Activated naive CD4-positive, alpha-beta T cell treated with anti-CD3 and anti-CD28 coated beads, Interleukin-2, amount 10 ng/mL, durations not matched to agents 7 days and 5 days (primary cell): Measurements from ENCODE around the gene ATP2B1.
"Not testable (repeated sequence)": the region's sequence is repeated elsewhere in the genome, so short reads cannot be mapped to it uniquely, and the experiment has no call there.

Experiments
- CTCF ChIA-PET: fragments of 350-600 bp; sonication (Branson Sonifier 250); formaldehyde crosslinking; loops from one replicate; lab custom pipeline; 2021; ENCODE audit warnings: antibody characterized with exemption; lab: Charles Lee
- DNase-seq: peaks from one replicate; pipeline ENCODE4 v3.0.0-alpha.2; 2020
- H3K27ac Mint-ChIP-seq: one replicate; pipeline ENCODE4 v1.8.0; 2021; ENCODE audit warnings: mild to moderate bottlenecking, moderate library complexity, mixed read lengths
- H3K27me3 Mint-ChIP-seq: one replicate; pipeline ENCODE4 v1.8.0; 2021; ENCODE audit warnings: mild to moderate bottlenecking, mixed read lengths
- H3K36me3 Mint-ChIP-seq: one replicate; pipeline ENCODE4 v1.8.0; 2021; ENCODE audit warnings: mixed read lengths
- H3K4me1 Mint-ChIP-seq: one replicate; pipeline ENCODE4 v1.8.0; 2021; ENCODE audit warnings: mixed read lengths
- H3K4me3 Mint-ChIP-seq: one replicate; pipeline ENCODE4 v1.8.0; 2021; ENCODE audit warnings: mild to moderate bottlenecking, moderate library complexity, mixed read lengths
- H3K9me3 Mint-ChIP-seq: one replicate; pipeline ENCODE4 v1.8.0; 2021; ENCODE audit warnings: mixed read lengths

The ATP2B1 gene

DNA sequence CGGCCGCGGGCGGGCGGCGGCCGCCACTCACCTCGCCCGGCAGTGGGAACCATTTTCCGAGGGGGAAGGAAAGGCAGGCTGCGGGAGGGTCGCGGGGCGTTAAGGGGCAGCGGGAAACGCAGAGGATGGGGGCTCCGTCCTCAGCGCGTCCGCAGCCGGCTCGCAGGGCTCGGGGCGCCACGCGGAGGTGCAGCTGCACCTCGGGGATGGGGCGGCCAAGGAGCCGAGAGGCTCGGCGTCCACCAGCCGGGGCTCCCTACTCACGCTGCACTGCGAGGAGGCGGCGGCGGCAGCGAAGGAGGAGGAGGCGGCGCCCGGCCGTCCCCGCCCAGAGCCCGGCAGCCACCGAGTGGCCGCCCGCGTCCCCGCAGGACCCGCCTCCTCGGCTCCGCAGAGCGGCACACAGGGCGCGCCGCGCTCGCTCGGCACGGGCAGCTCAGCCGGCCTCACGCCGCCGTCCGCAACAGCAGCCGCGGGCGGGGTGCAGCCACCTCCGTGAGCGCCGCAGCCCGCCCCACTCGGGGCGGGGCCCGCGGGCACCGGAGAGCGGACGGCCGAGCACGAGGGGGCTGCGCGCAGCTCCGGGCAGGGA, at the start of gene ATP2B1:
ATP2B1 (minus strand) TSS at position 274 of the 592 bp plus-strand sequence. CDS start 52,952 bp downstream, outside the sequence.
- peaks cover 26% of the 10 kb centered on the region for H3K27me3 Mint-ChIP-seq
- peaks cover 23% of the 10 kb centered on the region for H3K4me1 Mint-ChIP-seq
- no peaks in the 10 kb centered on the region for H3K9me3 Mint-ChIP-seq
- peak; percentile 86 for DNase-seq
- CTCF ChIA-PET = interaction anchor here (0.8 to 1.2 kb wide), 3 partner anchors 147 to 394 kb away, joined by 3 to 4 read pairs (median 4); partner anchors contain the start of gene GALNT4
- no peaks in the 10 kb centered on the region for H3K36me3 Mint-ChIP-seq
- H3K27ac Mint-ChIP-seq = peak within 1 kb of the TSS; percentile 92
- peak within 1 kb of the TSS; percentile 86 for H3K4me3 Mint-ChIP-seq

DNA sequence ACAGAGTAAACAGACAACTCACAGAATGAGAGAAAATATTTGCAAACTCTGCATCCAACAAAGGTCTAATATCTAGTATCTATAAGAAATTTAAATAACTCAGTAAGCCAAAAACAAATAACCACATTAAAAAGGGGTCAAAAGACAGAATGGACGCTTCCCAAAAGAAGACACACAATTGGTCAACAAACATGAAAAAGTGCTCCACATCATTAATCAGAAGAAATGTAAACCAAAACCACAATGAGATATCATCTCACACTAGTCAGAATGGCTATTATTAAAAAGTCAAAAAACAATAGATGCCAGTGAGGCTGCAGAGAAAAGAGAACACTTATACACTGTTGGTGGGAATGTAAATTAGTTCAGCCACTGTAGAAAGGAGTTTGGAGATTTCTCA, 49.3 kb upstream of the ATP2B1 start:
- H3K27me3 Mint-ChIP-seq, H3K27ac Mint-ChIP-seq, H3K4me3 Mint-ChIP-seq, H3K9me3 Mint-ChIP-seq, CTCF ChIA-PET, H3K36me3 Mint-ChIP-seq, DNase-seq: not testable (repeated sequence)
- H3K4me1 Mint-ChIP-seq = peaks cover 26% of the 10 kb centered on the region

DNA sequence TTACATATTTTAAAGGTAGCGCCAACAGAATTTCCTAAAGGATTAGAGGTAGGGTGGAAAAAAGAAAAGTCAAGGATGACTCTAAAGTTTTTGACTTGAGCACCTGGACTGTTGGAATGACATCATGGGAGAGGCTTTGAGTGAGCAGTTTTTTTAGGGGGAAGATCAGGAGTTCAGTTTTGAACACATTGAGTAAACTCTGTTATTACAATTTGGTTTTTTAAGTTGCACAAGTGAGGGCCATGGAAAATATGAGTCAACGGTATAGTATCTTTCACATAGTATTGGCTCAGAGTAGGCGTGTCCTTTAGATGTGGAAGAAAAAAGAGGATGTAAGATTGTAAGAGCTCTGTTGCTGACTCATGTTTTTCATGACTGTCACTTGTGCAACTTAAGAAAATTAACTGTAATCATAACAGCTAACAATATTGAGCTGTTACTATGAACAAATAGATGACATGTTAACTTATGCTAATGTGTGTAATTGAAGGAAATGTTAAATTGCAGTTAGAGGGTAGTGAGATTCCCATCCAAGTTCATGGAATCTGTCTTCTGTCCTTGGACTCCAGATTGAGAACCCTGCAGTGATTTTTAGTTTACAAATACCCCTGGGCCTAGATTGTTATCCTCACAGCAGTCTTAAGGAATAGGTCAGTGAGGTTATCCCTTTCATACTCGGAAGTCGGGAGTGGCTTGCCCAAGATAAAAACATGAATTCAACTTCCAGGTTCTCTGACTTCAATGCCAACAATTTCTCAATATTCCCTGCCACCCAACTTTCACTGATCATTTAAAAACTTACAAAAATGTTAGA, 48.2 kb upstream of the ATP2B1 start:
- no peak for DNase-seq
- peak overlapping the region; percentile 4 for H3K27ac Mint-ChIP-seq
- no peak overlapping the region for H3K4me3 Mint-ChIP-seq
- CTCF ChIA-PET = no interaction called here
- peaks cover 4% of the 10 kb centered on the region for H3K27me3 Mint-ChIP-seq
- H3K36me3 Mint-ChIP-seq = no peaks in the 10 kb centered on the region
- no peaks in the 10 kb centered on the region for H3K9me3 Mint-ChIP-seq
- H3K4me1 Mint-ChIP-seq = peaks cover 26% of the 10 kb centered on the region

GRCh38 chr12:89756194-89756584, 47.6 kb upstream of the ATP2B1 start:
- peaks cover 26% of the 10 kb centered on the region for H3K4me1 Mint-ChIP-seq
- no peaks in the 10 kb centered on the region for H3K36me3 Mint-ChIP-seq
- CTCF ChIA-PET = no interaction called here
- peak overlapping the region; percentile 34 for H3K27ac Mint-ChIP-seq
- no peak overlapping the region for H3K4me3 Mint-ChIP-seq
- no peak for DNase-seq
- H3K9me3 Mint-ChIP-seq = no peaks in the 10 kb centered on the region
- H3K27me3 Mint-ChIP-seq = peaks cover 4% of the 10 kb centered on the region

DNA sequence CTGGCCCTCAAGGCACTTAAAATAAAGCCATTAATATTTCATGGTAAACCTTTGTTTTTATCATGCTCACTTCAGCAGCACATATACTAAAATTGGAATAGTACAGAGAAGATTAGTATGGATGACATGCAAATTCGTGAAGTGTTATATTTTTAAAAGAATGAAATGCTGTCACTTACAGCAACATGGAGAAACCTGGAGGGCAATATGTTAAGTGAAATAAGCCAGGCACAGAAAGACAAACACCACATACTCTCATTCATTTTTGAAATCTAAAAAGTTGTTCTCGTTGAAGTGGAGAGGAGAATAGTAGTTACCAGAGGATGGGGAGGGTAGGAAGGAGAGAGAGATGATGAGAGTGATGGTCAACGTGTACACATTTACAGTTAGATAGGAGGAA, 45.4 kb upstream of the ATP2B1 start:
- DNase-seq = no peak
- H3K36me3 Mint-ChIP-seq = no peaks in the 10 kb centered on the region
- H3K27ac Mint-ChIP-seq = no peak overlapping the region
- H3K27me3 Mint-ChIP-seq = peaks cover 4% of the 10 kb centered on the region
- CTCF ChIA-PET = no interaction called here
- no peaks in the 10 kb centered on the region for H3K9me3 Mint-ChIP-seq
- H3K4me3 Mint-ChIP-seq = no peak overlapping the region
- peaks cover 14% of the 10 kb centered on the region for H3K4me1 Mint-ChIP-seq

GRCh38 chr12:89752341-89752740, 43.7 kb upstream of the ATP2B1 start:
- no peak overlapping the region for H3K4me3 Mint-ChIP-seq
- CTCF ChIA-PET = interaction anchor here (0.6 kb wide), 1 partner anchor 42 kb away, joined by 3 read pairs; no protein-coding TSS in a partner anchor

DNA sequence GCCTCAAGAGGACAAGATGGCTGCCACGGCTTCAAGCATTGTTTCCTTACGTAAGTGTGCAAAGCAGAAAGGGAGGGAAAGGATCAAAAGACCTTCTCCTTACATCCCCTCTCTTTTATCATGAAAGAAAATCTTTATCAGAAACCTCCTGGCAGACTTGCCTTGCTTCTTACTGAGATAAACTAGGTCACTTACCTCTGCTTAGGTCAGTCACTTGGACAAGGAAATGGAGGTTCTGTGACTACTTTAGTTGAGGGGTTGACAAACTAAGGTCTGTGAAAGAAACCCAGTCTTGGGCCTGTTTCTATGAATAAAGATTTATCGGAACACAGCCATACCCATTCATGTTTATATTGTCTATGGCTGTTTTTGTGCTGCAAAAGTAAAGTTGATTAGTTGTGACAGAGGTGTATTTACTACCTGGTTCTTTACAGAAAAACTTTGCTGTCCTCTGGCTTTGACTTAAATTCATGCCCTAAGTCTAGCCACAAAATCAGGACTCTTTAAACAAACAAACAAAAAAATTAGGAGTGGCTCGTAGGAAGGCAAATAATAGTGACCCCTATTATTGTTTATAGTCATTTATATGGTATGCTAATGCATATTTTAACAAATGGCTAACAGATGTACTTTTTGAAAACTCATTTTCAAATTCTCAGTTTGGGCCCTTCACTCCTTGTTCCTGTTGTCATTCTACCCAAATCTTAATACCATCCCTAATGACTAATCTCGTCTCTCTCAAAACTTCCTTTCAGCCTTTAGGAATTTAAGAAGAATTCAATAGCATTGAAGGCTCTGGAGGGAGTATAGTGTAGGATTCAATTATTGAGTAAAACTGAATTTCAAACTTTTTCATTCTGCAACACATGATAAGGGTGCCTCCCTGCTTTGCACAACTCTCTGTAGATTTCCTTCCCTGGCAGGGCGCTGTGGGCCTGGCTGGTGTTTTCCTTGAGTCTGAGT, 42.0 kb upstream of the ATP2B1 start:
- no peak overlapping the region for H3K27ac Mint-ChIP-seq
- H3K4me1 Mint-ChIP-seq = no peaks in the 10 kb centered on the region
- H3K36me3 Mint-ChIP-seq = no peaks in the 10 kb centered on the region
- H3K4me3 Mint-ChIP-seq = no peak overlapping the region
- CTCF ChIA-PET = no interaction called here
- no peaks in the 10 kb centered on the region for H3K9me3 Mint-ChIP-seq
- H3K27me3 Mint-ChIP-seq = peaks cover 4% of the 10 kb centered on the region
- DNase-seq = no peak

More at GRCh38 chr12:89752341-89752740, 43.7 kb upstream of the ATP2B1 start:
- no peaks in the 10 kb centered on the region for H3K36me3 Mint-ChIP-seq
- H3K4me1 Mint-ChIP-seq = peaks cover 14% of the 10 kb centered on the region
- no peak overlapping the region for H3K27ac Mint-ChIP-seq
- no peaks in the 10 kb centered on the region for H3K9me3 Mint-ChIP-seq
- H3K27me3 Mint-ChIP-seq = peaks cover 4% of the 10 kb centered on the region
- no peak for DNase-seq

DNA sequence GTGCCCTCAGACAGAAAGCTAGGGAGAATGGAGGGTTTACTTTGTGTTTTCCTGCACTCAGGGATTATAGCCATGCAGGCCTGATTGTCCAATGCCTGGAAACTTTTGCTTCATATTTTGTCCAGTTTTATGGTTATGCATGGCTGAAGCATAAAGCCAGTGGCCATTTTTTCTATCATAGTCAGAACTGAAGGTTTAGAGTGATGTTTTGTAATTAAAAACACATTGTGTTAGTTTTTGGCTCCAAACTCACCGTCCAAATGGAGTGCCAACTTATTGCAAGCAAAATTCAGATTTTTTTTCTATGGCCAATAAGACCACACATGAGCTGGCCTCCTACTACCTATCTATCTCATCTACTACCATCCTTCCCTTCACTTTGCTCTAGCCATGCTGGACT, 40.2 kb upstream of the ATP2B1 start:
- H3K9me3 Mint-ChIP-seq = no peaks in the 10 kb centered on the region
- CTCF ChIA-PET = no interaction called here
- DNase-seq = no peak
- H3K4me1 Mint-ChIP-seq = no peaks in the 10 kb centered on the region
- H3K27me3 Mint-ChIP-seq = peaks cover 4% of the 10 kb centered on the region
- H3K36me3 Mint-ChIP-seq = no peaks in the 10 kb centered on the region
- no peak overlapping the region for H3K27ac Mint-ChIP-seq
- H3K4me3 Mint-ChIP-seq = no peak overlapping the region

- no peak overlapping the region for H3K4me3 Mint-ChIP-seq
- no peak for DNase-seq
- no peak overlapping the region for H3K27ac Mint-ChIP-seq
- H3K36me3 Mint-ChIP-seq = peaks cover 5% of the 10 kb centered on the region
- H3K27me3 Mint-ChIP-seq = no peaks in the 10 kb centered on the region
- CTCF ChIA-PET = no interaction called here
- no peaks in the 10 kb centered on the region for H3K4me1 Mint-ChIP-seq
- H3K9me3 Mint-ChIP-seq = peaks cover 15% of the 10 kb centered on the region
These were observed 36.6 kb upstream of the ATP2B1 start for GRCh38 chr12:89745286-89745685.

GRCh38 chr12:89742337-89743022, 33.8 kb upstream of the ATP2B1 start:
- Mint-ChIP-seq H3K4me1 (no peaks in the 10 kb centered on the region), H3K9me3 (peaks cover 28% of the 10 kb centered on the region), H3K36me3 (peaks cover 7% of the 10 kb centered on the region), H3K4me3 (no peak overlapping the region), H3K27ac (no peak overlapping the region), H3K27me3 (no peaks in the 10 kb centered on the region)
- no peak for DNase-seq
- CTCF ChIA-PET = no interaction called here

DNA sequence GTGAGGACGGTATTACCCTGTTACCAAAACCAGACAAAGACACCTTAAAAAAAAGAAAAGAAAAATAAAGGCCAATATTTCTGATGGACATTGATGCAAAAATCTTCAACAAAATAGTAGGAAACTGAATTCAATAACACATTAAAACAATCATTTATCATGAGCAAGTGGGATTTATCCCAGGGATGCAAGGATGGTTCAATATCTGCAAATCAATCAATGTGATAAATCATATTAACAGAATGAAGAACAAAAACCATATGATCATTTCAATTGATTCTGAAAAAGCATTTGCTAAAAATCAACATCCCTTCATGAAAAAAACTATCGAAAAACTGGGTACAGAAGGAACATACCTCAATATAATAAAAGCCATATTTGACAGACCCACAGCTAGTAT, 32.3 kb upstream of the ATP2B1 start:
- no peaks in the 10 kb centered on the region for H3K4me1 Mint-ChIP-seq
- no peaks in the 10 kb centered on the region for H3K27me3 Mint-ChIP-seq
- H3K27ac Mint-ChIP-seq = no peak overlapping the region
- no peak for DNase-seq
- CTCF ChIA-PET = no interaction called here
- H3K36me3 Mint-ChIP-seq = peaks cover 7% of the 10 kb centered on the region
- H3K9me3 Mint-ChIP-seq = peaks cover 29% of the 10 kb centered on the region
- H3K4me3 Mint-ChIP-seq = no peak overlapping the region

DNA sequence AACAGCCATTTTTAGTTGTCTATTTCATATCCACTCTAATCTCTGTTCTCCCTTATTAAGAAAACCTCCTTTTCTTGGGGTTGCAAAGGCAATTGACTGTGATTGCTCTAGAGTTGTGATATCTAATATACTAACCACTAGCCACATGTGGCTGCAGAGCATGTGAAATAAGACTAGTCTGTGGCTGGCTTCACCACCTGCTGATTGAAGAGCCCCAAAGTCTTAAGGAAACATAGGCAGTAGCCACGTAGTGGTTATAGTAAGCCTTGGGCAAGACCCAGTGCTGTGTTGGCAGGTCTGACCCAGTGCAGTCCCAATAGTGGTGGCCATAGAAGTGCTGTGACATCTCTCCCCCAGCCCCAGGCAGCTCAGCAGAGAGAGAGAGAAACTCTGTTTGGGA, 28.4 kb upstream of the ATP2B1 start:
- H3K4me3 Mint-ChIP-seq = no peak overlapping the region
- CTCF ChIA-PET = no interaction called here
- no peak for DNase-seq
- no peak overlapping the region for H3K27ac Mint-ChIP-seq
- H3K36me3 Mint-ChIP-seq = peaks cover 7% of the 10 kb centered on the region
- peaks cover 8% of the 10 kb centered on the region for H3K4me1 Mint-ChIP-seq
- no peaks in the 10 kb centered on the region for H3K27me3 Mint-ChIP-seq
- peaks cover 31% of the 10 kb centered on the region for H3K9me3 Mint-ChIP-seq

- Mint-ChIP-seq H3K27me3 (no peaks in the 10 kb centered on the region), H3K4me1 (peaks cover 8% of the 10 kb centered on the region), H3K9me3 (peaks cover 11% of the 10 kb centered on the region), H3K27ac (no peak overlapping the region), H3K4me3 (no peak overlapping the region), H3K36me3 (no peaks in the 10 kb centered on the region)
- CTCF ChIA-PET = no interaction called here
- no peak for DNase-seq
These were observed 25.1 kb upstream of the ATP2B1 start for GRCh38 chr12:89733579-89734201.
